Measurements from ENCODE around the gene TBL1X. TPM values are rescaled to one million over a fixed set of nuclear protein-coding genes. Genes with fewer than 3 reads are reported as not detected.

The TBL1X gene
- total RNA-seq, 4 donors from 2014 or later: 15.0 to 19.4 (median 16.3) TPM

- no peak for TF ChIP-seq CTCF (IDR thresholded peaks at IDR 0.05; ENCODE audit: low read depth)
Observed at GRCh38 chrX:9431281-9431680, 33.6 kb upstream of the TBL1X start.

- TF ChIP-seq CTCF (IDR thresholded peaks at IDR 0.05; ENCODE audit: low read depth): no peak
Observed at GRCh38 chrX:9433596-9433995, 31.3 kb upstream of the TBL1X start.

GRCh38 chrX:9434051-9434550 is 30.8 kb upstream of the TBL1X start:
- no peak for TF ChIP-seq CTCF (IDR thresholded peaks at IDR 0.05; ENCODE audit: low read depth)

GRCh38 chrX:9436812-9437211 is 28.0 kb upstream of the TBL1X start:
- no peak for TF ChIP-seq CTCF (IDR thresholded peaks at IDR 0.05; ENCODE audit: low read depth)

- no peak for TF ChIP-seq CTCF (IDR thresholded peaks at IDR 0.05; ENCODE audit: low read depth)
Observed at GRCh38 chrX:9438933-9439494, 25.8 kb upstream of the TBL1X start.

- TF ChIP-seq CTCF (IDR thresholded peaks at IDR 0.05; ENCODE audit: low read depth): no peak
Observed at GRCh38 chrX:9440116-9440844, 24.6 kb upstream of the TBL1X start.

GRCh38 chrX:9442056-9442455 is 22.8 kb upstream of the TBL1X start:
- TF ChIP-seq CTCF (IDR thresholded peaks at IDR 0.05; ENCODE audit: low read depth): no peak

Measured in subcutaneous adipose tissue (tissue), 4 donors.